LNCaP clone FGC (cell line): ENCODE results near the gene DTD1.
"Not testable (repeated sequence)": the region's sequence is repeated elsewhere in the genome, so short reads cannot be mapped to it uniquely, and the experiment has no call there.

ENCODE experiments used
- DNase-seq: peaks from one replicate; pipeline ENCODE4 v3.0.0-alpha.2; 2011; ENCODE audit warnings: low read depth
- H3K4me3 ChIP-seq: 2 replicates; pipeline ENCODE4 v1.5.1; 2011; ENCODE audit warnings: mild to moderate bottlenecking, low read depth, low read length, control low read depth
- CTCF ChIP-seq: IDR thresholded peaks from 2 replicates; pipeline ENCODE4 v1.5.1; 2012; ENCODE audit warnings: mild to moderate bottlenecking; ENCODE audit not compliant: control insufficient read depth, insufficient read depth; ENCODE audit errors: extremely low read depth

DTD1 gene

GRCh38 chr20:18754653-18755045 is 166.8 kb downstream of the DTD1 start:
- TF ChIP-seq CTCF, result no peak
- no peak overlapping the region for H3K4me3 ChIP-seq
- DNase-seq, result no peak

GRCh38 chr20:18760852-18761251 is 173.0 kb downstream of the DTD1 start:
- not testable (repeated sequence) for H3K4me3 ChIP-seq, DNase-seq

GRCh38 chr20:18767676-18768075 is 179.8 kb downstream of the DTD1 start:
- no peak overlapping the region for H3K4me3 ChIP-seq
- DNase-seq, result no peak
- TF ChIP-seq CTCF, result no peak

- H3K4me3 ChIP-seq, result no peak overlapping the region
- no peak for DNase-seq
- no peak for TF ChIP-seq CTCF
Measured at GRCh38 chr20:18773566-18773965, 185.7 kb downstream of the DTD1 start.

- no peak for TF ChIP-seq CTCF
- H3K4me3 ChIP-seq, result no peak overlapping the region
- DNase-seq, result no peak
Measured at GRCh38 chr20:18774207-18774606, 186.4 kb downstream of the DTD1 start.

GRCh38 chr20:18775633-18776032 is 187.8 kb downstream of the DTD1 start:
- H3K4me3 ChIP-seq, result no peak overlapping the region
- no peak for TF ChIP-seq CTCF
- no peak for DNase-seq

- no peak for DNase-seq
- TF ChIP-seq CTCF, result no peak
- H3K4me3 ChIP-seq, result no peak overlapping the region
Measured at GRCh38 chr20:18778690-18779392, 191.0 kb downstream of the DTD1 start.
